Fibroblast of gingiva (primary cell): ENCODE measurements around the gene PPP5C.
"Not testable (repeated sequence)": the region's sequence is repeated elsewhere in the genome, so short reads cannot be mapped to it uniquely, and the experiment has no call there.

ENCODE experiments used
- DNase-seq: peaks from one replicate; pipeline ENCODE4 v3.0.0-alpha.2; 2011; ENCODE audit warnings: low read depth

PPP5C gene

GRCh38 chr19:46435689-46436088 lies 88.8 kb downstream of the PPP5C start:
- DNase-seq: not testable (repeated sequence)
